Smooth muscle cell (in vitro differentiated cells): ENCODE results near the gene USP20. TPM values are rescaled to one million over a fixed set of nuclear protein-coding genes. Genes with fewer than 3 reads are reported as not detected.
A peak's percentile ranks its signal among the peaks of the same experiment; 100 is the strongest.

ENCODE experiments used
- DNase-seq: peaks from one replicate; lab custom pipeline; 2025; ENCODE audit not compliant: unreplicated experiment; lab: John Stamatoyannopoulos, UW
- H2AFZ ChIP-seq: fragments of 200-600 bp; sonication (generic); 2 replicates; pipeline ENCODE4 v1.6.0; 2016; ENCODE audit warnings: antibody characterized with exemption, low read depth, mild to moderate bottlenecking
- H3F3A ChIP-seq: fragments of 200-600 bp; sonication (generic); 2 replicates; pipeline ENCODE4 v1.6.0; 2017; ENCODE audit warnings: antibody characterized with exemption, low read depth
- H3K27ac ChIP-seq: fragments of 200-600 bp; sonication (generic); 2 replicates; pipeline ENCODE4 v1.5.1; 2016; ENCODE audit warnings: low read depth, mild to moderate bottlenecking
- H3K27me3 ChIP-seq: fragments of 200-600 bp; sonication (generic); 2 replicates; pipeline ENCODE4 v1.6.1; 2016; ENCODE audit warnings: low read depth, mild to moderate bottlenecking
- H3K36me3 ChIP-seq: fragments of 200-600 bp; sonication (generic); 2 replicates; pipeline ENCODE4 v1.5.1; 2016; ENCODE audit warnings: low read depth
- H3K4me1 ChIP-seq: fragments of 200-600 bp; sonication (generic); 2 replicates; pipeline ENCODE4 v1.5.1; 2016; ENCODE audit warnings: low read depth
- H3K4me2 ChIP-seq: fragments of 200-600 bp; sonication (generic); 2 replicates; pipeline ENCODE4 v1.6.0; 2016; ENCODE audit warnings: mild to moderate bottlenecking
- H3K4me3 ChIP-seq: fragments of 200-600 bp; sonication (generic); 2 replicates; pipeline ENCODE4 v1.5.1; 2016; ENCODE audit warnings: mild to moderate bottlenecking
- H3K79me2 ChIP-seq: fragments of 200-600 bp; sonication (generic); 2 replicates; pipeline ENCODE4 v1.6.0; 2016; ENCODE audit warnings: low read depth, mild to moderate bottlenecking
- H3K9ac ChIP-seq: fragments of 200-600 bp; sonication (generic); 2 replicates; pipeline ENCODE4 v1.6.0; 2016; ENCODE audit warnings: low read depth
- H3K9me3 ChIP-seq: fragments of 200-600 bp; sonication (generic); replicated peaks from 2 replicates; pipeline ENCODE4 v1.5.1; 2016; ENCODE audit warnings: low read depth
- H4K20me1 ChIP-seq: fragments of 200-600 bp; sonication (generic); 2 replicates; pipeline ENCODE4 v1.6.0; 2016; ENCODE audit warnings: low read depth
- CTCF ChIP-seq: fragments of 200-600 bp; sonication (generic); IDR thresholded peaks from 2 replicates; pipeline ENCODE4 v1.5.1; 2017; ENCODE audit warnings: borderline replicate concordance, mild to moderate bottlenecking, antibody characterized with exemption; ENCODE audit not compliant: insufficient read depth, poor library complexity, severe bottlenecking
- WGBS: methylation state at CpG from one replicate; pipeline ENCODE4 v1.1.7; 2016; ENCODE audit warnings: low lambda C conversion rate; 5-methylcytosine and 5-hydroxymethylcytosine counted together
- polyA plus RNA-seq: library from polyadenylated mRNA; unstranded; fragments of >200 nt; fragmentation: Nextera tagmentation; extraction: Ambion mirVana; gene quantifications from 2 replicates; pipeline ENCODE4 v1.2.1, GENCODE V29; 2016
- total RNA-seq: library from RNA; depleted of rRNA; stranded (reverse); fragments of >200 nt; gene quantifications from 2 replicates; pipeline ENCODE4 v1.2.3, GENCODE V29; 2014

USP20 gene
- total and polyA plus RNA-seq, 2 experiments from 2014 or later, result 14.6 to 29.7 TPM

GRCh38 chr9:129802833-129803675 is 32.2 kb upstream of the USP20 start, which contains the start of gene TOR1B:
TSS of gene TOR1B (plus strand) at chr9:129803184. CDS start at chr9:129803213, 29 bp downstream.
- no peak for TF ChIP-seq CTCF
- Histone ChIP-seq H3K79me2 (peaks cover 16% of the 10 kb centered on the region), H3K27ac (peak within 1 kb of the TSS; percentile 48), H3K9me3 (no peaks in the 10 kb centered on the region), H3K4me2 (peak within 1 kb of the TSS; percentile 97), H2AFZ (peak within 1 kb of the TSS; percentile 88), H3K4me1 (peaks cover 7% of the 10 kb centered on the region), H3F3A (no peaks in the 10 kb centered on the region), H3K36me3 (no peaks in the 10 kb centered on the region), H3K9ac (peak within 1 kb of the TSS; percentile 70), H3K27me3 (no peaks in the 10 kb centered on the region), H4K20me1 (peaks cover 7% of the 10 kb centered on the region), H3K4me3 (peak within 1 kb of the TSS; percentile 89)
- DNase-seq, result peak; percentile 60
- WGBS, result 4% methylated on average over 62 of the region's 93 CpGs

- no peak for TF ChIP-seq CTCF
- 2% methylated on average over 14 of the region's 14 CpGs for WGBS
- H3K79me2 ChIP-seq, result peaks cover 16% of the 10 kb centered on the region
- peak overlapping the region; percentile 97 for H3K4me2 ChIP-seq
- no peak overlapping the region for H3K27ac ChIP-seq
- no peak overlapping the region for H2AFZ ChIP-seq
- no peaks in the 10 kb centered on the region for H3K27me3 ChIP-seq
- no peaks in the 10 kb centered on the region for H3K36me3 ChIP-seq
- no peaks in the 10 kb centered on the region for H3F3A ChIP-seq
- peak overlapping the region; percentile 70 for H3K9ac ChIP-seq
- no peaks in the 10 kb centered on the region for H3K9me3 ChIP-seq
- peaks cover 7% of the 10 kb centered on the region for H4K20me1 ChIP-seq
- H3K4me3 ChIP-seq, result peak overlapping the region; percentile 89
- peaks cover 7% of the 10 kb centered on the region for H3K4me1 ChIP-seq
- DNase-seq, result no peak
Observed at GRCh38 chr9:129803676-129804060, 31.6 kb upstream of the USP20 start.

GRCh38 chr9:129806061-129806460 is 29.2 kb upstream of the USP20 start:
- Histone ChIP-seq H3F3A (no peaks in the 10 kb centered on the region), H3K4me1 (peaks cover 7% of the 10 kb centered on the region), H3K4me2 (no peak overlapping the region), H4K20me1 (peaks cover 13% of the 10 kb centered on the region), H3K4me3 (no peak overlapping the region), H3K79me2 (peaks cover 16% of the 10 kb centered on the region), H3K36me3 (no peaks in the 10 kb centered on the region), H3K27ac (no peak overlapping the region), H3K9me3 (no peaks in the 10 kb centered on the region), H3K9ac (no peak overlapping the region), H2AFZ (no peak overlapping the region), H3K27me3 (no peaks in the 10 kb centered on the region)
- 70% methylated on average over 4 of the region's 4 CpGs for WGBS
- no peak for DNase-seq
- no peak for TF ChIP-seq CTCF
